HG03135 (cell line): ENCODE data around the gene KNDC1.

ENCODE experiments used
- ATAC-seq: cut with Tn5 transposase; IDR thresholded peaks from one replicate; pipeline ENCODE4 v1.9.1; 2021; ENCODE audit warnings: mild to moderate bottlenecking, moderate library complexity; ENCODE audit not compliant: unreplicated experiment

The KNDC1 gene

GRCh38 chr10:133187906-133188681 is 28.1 kb downstream of the KNDC1 start:
- ATAC-seq: no peak

GRCh38 chr10:133189256-133189655 is 29.2 kb downstream of the KNDC1 start:
- no peak for ATAC-seq

DNA sequence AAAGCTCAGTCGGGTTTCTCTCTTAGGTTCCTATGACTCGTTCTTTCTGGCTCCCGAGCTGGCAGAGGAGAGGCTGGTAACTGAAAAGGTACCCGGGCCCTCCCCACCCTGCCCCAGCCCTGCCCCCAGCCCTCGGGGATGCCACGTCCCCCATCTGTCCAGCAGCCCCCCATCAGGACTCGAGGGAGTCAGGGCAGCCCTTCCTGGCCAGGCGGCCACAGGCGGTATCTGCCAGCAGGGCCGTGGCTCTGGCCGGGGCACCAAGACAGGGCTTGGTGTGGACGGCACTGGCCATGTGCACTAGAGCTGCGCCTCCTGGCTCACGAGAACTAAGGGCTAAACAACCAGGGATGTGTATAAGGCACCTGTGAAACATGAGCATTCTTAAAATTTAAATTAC is 29.7 kb downstream of the KNDC1 start:
- no peak for ATAC-seq

DNA sequence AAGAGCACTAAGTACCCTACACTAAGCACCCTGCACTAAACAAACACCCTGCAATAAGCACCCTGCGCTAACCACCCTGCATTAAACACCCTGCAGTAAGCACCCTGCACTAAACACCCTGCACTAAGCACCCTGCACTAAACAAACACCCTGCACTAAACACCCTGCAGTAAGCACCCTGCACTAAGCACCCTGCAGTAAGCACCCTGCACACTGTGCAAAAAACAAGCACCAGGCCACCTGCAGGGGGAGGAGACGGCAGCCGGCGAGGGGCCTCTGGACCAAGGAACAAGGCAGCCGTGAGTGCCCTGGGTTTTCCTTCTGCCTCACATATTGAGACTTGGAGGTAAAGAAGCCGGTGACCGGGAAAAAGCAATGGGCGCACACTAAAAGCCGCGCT is 30.2 kb downstream of the KNDC1 start:
- no peak for ATAC-seq

DNA sequence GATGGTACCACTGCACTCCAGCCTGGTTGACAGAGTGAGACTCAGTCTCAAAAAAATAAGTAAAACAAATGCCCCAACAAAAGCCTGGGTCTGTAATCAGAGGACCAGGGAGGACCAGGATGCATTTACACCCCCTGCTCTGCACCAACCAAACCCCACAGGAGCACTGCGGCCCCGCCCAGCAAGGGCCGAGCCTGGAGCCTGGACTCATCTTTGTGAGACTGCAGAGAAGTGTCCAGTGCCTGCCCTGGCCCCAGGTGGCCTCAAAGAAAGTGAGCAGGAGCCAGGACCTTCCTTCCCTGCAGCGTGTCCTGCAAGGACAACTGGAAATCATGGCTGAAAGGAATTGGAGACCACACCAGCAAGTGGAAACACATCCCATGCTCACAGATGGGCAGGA is 31.6 kb downstream of the KNDC1 start:
- ATAC-seq: no peak

DNA sequence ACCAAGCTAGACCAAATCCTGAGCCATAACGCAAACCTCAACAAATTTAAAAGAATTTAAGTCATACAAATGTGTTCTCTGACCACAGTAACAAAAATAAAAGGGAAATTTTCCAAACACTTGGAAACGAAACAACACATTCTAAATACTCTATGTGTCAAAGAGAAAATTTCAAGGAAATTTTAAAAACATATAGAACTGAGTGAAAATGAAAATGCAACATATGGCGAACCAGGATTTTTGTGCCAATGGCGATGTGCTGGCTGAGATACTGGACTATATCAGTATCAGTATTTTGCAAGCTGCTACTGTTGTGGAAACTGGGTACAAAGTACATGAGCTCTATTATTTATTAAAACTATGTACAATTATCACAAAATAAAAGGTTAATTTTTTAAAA is 34.1 kb downstream of the KNDC1 start:
- ATAC-seq: no peak

- ATAC-seq: no peak
Observed at GRCh38 chr10:133195096-133195495, 35.1 kb downstream of the KNDC1 start.

DNA sequence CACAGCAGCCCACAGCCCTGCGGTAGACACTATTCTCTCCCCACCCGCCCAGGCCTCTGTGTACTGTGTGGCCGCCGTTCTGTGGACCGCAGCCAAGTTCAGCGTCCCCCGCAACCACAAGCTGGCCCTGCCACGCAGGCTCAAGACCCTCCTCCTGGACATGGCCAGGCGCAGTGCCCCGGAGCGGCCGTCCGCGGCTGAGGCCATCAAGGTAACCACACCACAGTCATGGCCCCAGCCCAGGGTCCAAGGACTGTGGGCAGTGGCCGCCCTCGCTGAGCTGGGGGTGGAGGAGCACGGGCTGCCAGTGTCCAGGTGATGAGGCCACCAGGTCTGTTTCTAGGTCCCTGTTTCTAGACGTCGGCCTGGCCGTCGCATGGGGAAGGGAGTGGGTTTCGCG is 35.6 kb downstream of the KNDC1 start:
- no peak for ATAC-seq

DNA sequence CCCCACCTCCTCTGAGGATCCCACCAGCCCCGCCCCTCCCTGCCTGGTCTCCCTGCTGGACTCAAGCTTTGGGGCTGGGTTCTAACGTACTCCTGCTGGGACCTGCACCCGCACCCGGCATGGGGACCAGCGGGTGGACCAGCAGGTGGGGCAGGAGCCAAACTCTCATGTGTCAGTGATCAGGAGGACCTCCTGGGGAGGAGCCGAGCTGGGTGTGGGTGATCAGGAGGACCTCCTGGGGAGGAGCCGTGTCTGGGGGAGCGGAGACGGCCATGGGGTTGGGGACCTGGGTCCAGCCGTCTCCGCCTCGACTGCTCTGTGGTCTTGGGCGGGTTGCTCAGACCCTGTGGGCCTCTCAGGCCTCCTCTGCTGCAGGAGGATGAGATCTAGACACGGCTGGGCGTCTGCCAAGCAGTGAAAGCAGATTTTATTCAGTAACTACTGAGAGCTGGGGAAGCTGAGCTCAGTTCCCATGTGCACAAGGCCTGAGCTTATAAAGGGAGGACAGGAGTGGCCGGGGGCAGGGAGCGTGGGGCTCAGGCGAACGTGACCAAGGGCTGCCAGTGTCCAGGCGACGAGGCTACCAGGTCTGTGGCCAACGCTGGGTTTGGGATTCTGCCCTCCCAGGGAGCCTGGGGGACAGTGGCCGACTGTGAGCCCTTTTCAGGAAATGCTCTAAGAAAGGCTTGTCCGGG is 36.3 kb downstream of the KNDC1 start:
- no peak for ATAC-seq

DNA sequence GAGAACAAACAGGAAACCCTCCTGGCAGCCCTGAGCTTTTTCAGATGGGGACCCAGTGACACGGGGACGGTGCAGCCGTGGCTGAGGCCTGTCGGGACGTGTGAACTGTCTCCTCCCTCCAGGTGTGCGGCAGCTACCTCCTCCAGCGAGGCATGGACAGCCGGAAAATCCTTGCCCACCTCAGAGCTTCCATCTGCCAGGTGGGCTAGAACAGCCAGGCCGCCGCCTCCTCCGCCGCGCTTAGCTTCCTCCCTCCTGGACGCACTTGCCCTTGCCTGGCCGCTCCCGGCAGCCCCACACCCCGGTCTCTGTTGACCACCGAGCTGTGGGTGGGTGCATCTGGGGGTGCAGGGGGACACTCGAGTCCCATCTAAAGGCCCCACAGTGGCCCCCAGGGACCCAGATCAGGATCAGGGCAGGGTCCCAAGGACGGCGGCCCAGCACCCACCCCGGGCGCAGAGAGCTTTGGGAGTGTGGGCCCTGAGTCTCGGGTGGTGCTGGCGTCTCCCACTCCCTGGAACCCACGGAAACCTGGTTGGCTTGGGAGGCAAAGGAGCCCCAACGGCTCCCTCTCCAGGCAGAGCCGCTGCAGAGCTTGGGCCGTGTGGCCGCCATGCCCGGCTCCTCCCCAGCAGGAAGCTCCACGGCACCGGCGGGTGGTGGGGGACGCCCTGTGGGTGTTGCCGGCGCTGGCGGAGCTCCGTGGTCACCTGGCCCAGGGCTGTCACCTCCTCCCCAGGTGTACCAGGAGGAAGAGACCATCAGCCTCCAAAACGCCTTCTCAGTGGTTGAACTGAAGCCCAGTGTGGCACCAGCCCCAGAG is 37.1 kb downstream of the KNDC1 start:
- ATAC-seq: no peak

DNA sequence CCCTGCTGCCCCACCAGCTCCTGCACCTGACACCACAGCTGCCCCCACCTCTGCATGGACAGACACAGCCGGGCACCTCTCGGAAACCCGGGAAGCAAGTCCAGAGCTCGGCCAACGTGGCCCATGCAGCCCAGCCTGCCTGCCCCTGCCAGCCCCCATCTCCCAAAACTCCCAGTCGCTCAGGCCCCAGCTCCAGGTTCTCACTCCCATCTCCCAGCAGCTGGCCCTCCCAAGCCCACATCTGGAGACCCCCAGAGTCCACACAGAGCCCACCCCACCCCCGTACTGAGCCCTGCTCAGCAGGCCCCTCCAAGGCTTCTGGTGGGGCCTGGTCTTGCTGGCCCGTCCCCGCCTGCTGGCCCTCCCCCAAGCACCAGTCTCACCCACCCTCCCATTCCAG is 37.8 kb downstream of the KNDC1 start:
- ATAC-seq: no peak

DNA sequence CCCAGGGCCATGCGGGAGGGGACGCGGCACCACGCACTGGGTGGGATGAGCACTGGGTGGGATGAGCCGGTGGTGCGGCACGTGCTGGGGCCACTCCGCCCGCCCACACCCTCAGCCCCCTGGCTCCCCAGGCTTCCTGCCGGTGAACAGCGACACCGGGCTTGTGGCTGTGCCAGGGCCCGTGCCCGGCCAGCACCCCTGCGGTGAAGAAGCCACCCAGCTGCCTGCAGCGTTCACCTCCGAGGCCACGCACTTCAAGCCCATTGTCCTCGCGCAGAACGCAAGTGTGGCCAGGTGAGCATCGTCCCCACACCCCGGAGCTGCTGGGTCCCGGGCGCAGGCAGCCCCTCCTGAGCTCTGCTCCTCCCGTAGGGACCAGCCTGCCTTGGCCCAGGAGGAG is 38.2 kb downstream of the KNDC1 start:
- no peak for ATAC-seq

GRCh38 chr10:133198621-133199487 is 38.8 kb downstream of the KNDC1 start:
- no peak for ATAC-seq

- ATAC-seq: no peak
Observed at GRCh38 chr10:133199488-133199885, 39.5 kb downstream of the KNDC1 start.

GRCh38 chr10:133199992-133200611 is 40.1 kb downstream of the KNDC1 start:
- ATAC-seq: no peak

DNA sequence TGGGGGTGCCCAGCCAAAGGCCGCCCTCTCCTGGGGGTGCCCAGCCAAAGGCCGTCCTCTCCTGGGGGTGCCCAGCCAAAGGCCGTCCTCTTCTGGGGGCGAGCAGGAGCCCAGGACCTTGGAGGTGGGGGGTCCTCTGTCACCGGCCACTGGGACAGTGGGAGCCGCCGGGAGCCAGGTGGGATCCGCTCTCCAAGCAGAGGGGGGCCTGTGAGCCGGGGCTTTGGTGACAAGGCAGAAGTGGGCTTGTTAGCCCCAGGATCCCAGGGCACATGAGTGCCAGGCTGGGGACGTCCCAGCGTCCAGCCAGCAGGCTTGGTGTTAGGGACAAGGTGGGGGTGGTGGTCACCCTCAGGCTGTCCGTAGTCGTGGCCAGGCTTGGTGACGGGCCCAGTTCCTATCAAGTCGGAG is 40.6 kb downstream of the KNDC1 start:
- ATAC-seq: no peak

GRCh38 chr10:133201151-133201947 is 41.3 kb downstream of the KNDC1 start:
- ATAC-seq: no peak

DNA sequence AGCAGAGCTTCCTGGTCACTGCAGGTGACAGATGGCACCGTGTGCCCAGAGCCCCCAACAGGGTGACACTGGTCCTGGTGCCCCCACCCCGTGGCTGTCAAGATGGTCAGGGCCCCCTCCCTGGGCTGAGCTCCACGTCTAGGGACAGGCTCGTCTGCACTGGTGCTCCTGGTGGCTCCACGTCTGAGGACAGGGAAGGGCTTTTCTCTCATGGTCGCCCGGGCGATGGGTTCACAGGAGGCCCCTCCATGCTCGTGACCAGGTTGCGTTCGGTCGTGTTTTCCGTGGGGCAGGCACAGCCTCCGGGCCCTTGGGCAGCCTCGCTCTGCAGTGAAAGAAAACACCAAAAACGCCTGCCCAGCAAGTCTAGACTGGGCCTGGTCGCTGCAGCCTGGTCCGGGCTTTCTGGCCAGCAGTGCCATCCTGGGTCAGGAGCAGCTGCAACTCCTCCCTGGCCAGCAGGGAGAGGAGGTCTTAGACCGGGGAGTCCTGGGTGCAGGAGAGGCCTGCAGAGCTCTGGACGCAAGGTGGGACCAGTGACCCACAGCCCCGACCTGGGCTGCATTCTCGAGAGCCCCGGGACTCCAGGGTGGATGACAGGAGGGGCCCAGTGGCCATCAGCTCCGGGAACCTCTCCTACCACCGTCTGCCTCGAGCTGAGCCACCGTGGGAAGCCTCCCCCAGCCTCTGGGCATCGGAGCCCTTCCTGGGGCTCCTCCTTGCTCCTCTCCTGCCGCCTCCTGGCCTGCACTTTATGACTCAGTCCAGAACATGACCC is 42.1 kb downstream of the KNDC1 start:
- no peak for ATAC-seq
